HepG2 (cell line): Measurements from ENCODE around the gene PACS1. TPM values are rescaled to one million over a fixed set of nuclear protein-coding genes. Genes with fewer than 3 reads are reported as not detected.

Source experiments
- ATAC-seq: fragments of 200-7000 bp; cut with Tn5 transposase; 3 replicates; pipeline ENCODE4 v1.9.1; 2020; ENCODE audit warnings: mild to moderate bottlenecking, moderate library complexity
- BruUV-seq: library from RNA; stranded (reverse); fragments of 400-500 nt; replicated peaks from 2 replicates; lab custom pipeline; 2021; lab: Mats Ljungman, UMichigan
- CTCF ChIA-PET: fragments of 300-600 bp; formaldehyde crosslinking; extraction: SDS; loops from one replicate; lab custom pipeline; 2021; ENCODE audit warnings: low total read pairs, inconsistent platforms, low intra/inter-chr PET ratio; lab: Yijun Ruan, JAX
- POLR2A ChIA-PET: fragments of 350-600 bp; sonication (Branson Sonifier 250); formaldehyde crosslinking; loops from one replicate; lab custom pipeline; 2020; ENCODE audit warnings: antibody characterized with exemption, inconsistent platforms; lab: Yijun Ruan, JAX
- DNase-seq: peaks from one replicate; pipeline ENCODE4 v3.0.0-alpha.2; 2015; ENCODE audit warnings: low spot score
- FAIRE-seq: peaks from 3 replicates; lab custom pipeline; 2011; peaks lifted over from hg19 to GRCh38; lab: Jason Lieb, UNC
- H2AFZ ChIP-seq: one replicate; pipeline ENCODE4 v1.6.1; 2011; ENCODE audit warnings: low read length, inconsistent platforms
- H3K27ac ChIP-seq: fragments of 300-600 bp; 3 replicates; pipeline ENCODE4 v1.8.0; 2011; ENCODE audit warnings: mixed run types, mild to moderate bottlenecking, mixed read lengths, low read length, inconsistent platforms; ENCODE audit not compliant: insufficient read depth; ENCODE audit errors: extremely low read length
- H3K27me3 ChIP-seq, 2 experiments: fragments of 200-600 bp in 1 of 2; 2 replicates in 1 of 2; 3 replicates in 1 of 2; pipeline versions ENCODE4 v1.6.0 to v1.8.0; 2011; ENCODE audit warnings: low read length in 2 of 2, mild to moderate bottlenecking in 2 of 2, moderate library complexity in 2 of 2, inconsistent platforms in 1 of 2; ENCODE audit not compliant: insufficient read depth in 2 of 2, control insufficient read depth in 1 of 2
- H3K36me3 ChIP-seq, 2 experiments: fragments of 200-600 bp in 1 of 2; replicated peaks in 1 of 2; 2 replicates in 1 of 2; 3 replicates in 1 of 2; pipeline versions ENCODE4 v1.5.1 to v1.8.0; 2011; ENCODE audit warnings: low read length in 2 of 2, inconsistent platforms in 1 of 2; ENCODE audit not compliant: insufficient read depth in 2 of 2, control insufficient read depth in 1 of 2
- H3K4me1 ChIP-seq: 2 replicates; pipeline ENCODE4 v1.5.1; 2012; ENCODE audit warnings: low read length, inconsistent platforms; ENCODE audit not compliant: insufficient read depth
- H3K4me2 ChIP-seq: 2 replicates; pipeline ENCODE4 v1.6.0; 2011; ENCODE audit warnings: low read depth, low read length, inconsistent platforms
- H3K4me3 ChIP-seq, 3 experiments: fragments of 200-600 bp in 1 of 3; sonication (generic), shearing (Covaris generic) in 1 of 3; replicated peaks in 1 of 3; 2 replicates each; pipeline ENCODE4 v1.5.1; 2011 to 2016; ENCODE audit warnings: low read length in 3 of 3, inconsistent platforms in 2 of 3, low read depth in 2 of 3, mild to moderate bottlenecking in 2 of 3, control low read depth in 1 of 3, mixed read lengths in 1 of 3; ENCODE audit not compliant: insufficient read depth in 1 of 3
- H3K79me2 ChIP-seq: one replicate; pipeline ENCODE4 v1.6.1; 2011; ENCODE audit warnings: low read length, inconsistent platforms; ENCODE audit not compliant: insufficient read depth
- H3K9ac ChIP-seq: 2 replicates; pipeline ENCODE4 v1.6.0; 2011; ENCODE audit warnings: mild to moderate bottlenecking, low read depth, low read length, inconsistent platforms; ENCODE audit not compliant: insufficient read depth
- H3K9me3 ChIP-seq: 2 replicates; pipeline ENCODE4 v1.5.1; 2012; ENCODE audit warnings: mild to moderate bottlenecking, low read length
- H4K20me1 ChIP-seq: 2 replicates; pipeline ENCODE4 v1.6.0; 2011; ENCODE audit warnings: inconsistent platforms, mild to moderate bottlenecking, low read length, moderate library complexity; ENCODE audit not compliant: insufficient read depth
- FOXC1 ChIP-seq: sonication (generic); formaldehyde crosslinking; IDR thresholded peaks from 2 replicates; pipeline ENCODE4 v1.8.0; 2022; ENCODE audit warnings: mild to moderate bottlenecking, missing genetic modification reagents, borderline replicate concordance
- HNF4G ChIP-seq, 2 experiments: sonication (generic) in 1 of 2; formaldehyde crosslinking in 1 of 2; IDR thresholded peaks; 2 replicates each; pipeline versions ENCODE4 v1.4.0 to v1.6.1; 2011 to 2020; ENCODE audit warnings: borderline replicate concordance in 2 of 2, low read depth in 2 of 2, mild to moderate bottlenecking in 2 of 2, low read length in 1 of 2, missing genetic modification reagents in 1 of 2, moderate library complexity in 1 of 2
- MIER2 ChIP-seq: IDR thresholded peaks from 2 replicates; pipeline ENCODE4 v1.6.1; 2016; ENCODE audit warnings: missing biosample characterization, missing genetic modification reagents
- RFX1 ChIP-seq: fragments of 450-650 bp; IDR thresholded peaks from 2 replicates; pipeline ENCODE4 v1.6.1; 2017
- RFX3 ChIP-seq: IDR thresholded peaks from 2 replicates; pipeline ENCODE4 v1.6.1; 2016; ENCODE audit warnings: missing biosample characterization, missing genetic modification reagents
- RFX5 ChIP-seq: IDR thresholded peaks from 2 replicates; pipeline ENCODE4 v1.6.1; 2011; ENCODE audit warnings: low read depth, low read length, improper control_type of control experiment
- ZMYM4 ChIP-seq: sonication (generic); formaldehyde crosslinking; IDR thresholded peaks from 2 replicates; pipeline ENCODE4 v1.8.1; 2023; ENCODE audit warnings: mild to moderate bottlenecking, missing genetic modification reagents
- ZNF652 ChIP-seq: IDR thresholded peaks from 2 replicates; pipeline ENCODE4 v1.6.1; 2016; ENCODE audit warnings: low read depth, borderline replicate concordance
- WGBS: methylation state at CpG from one replicate; pipeline ENCODE4 v1.1.6; 2017; ENCODE audit warnings: low lambda C conversion rate; 5-methylcytosine and 5-hydroxymethylcytosine counted together
- in situ Hi-C: cut with HindIII; loops from 2 replicates; pipeline ENCODE4 v1.10.0; 2017; ENCODE audit warnings: low pct_unique_long_range_greater_than_20kb; ENCODE audit not compliant: extremely low pct_ligation_motif_present
- intact Hi-C: fragments of 100-400 bp; cut with micrococcal nuclease; formaldehyde crosslinking; loops from one replicate; pipeline ENCODE4 v1.10.0; 2022; ENCODE audit not compliant: unreplicated experiment
- polyA plus RNA-seq, 8 experiments: library from polyadenylated mRNA; depleted of rRNA in 3 of 8; stranded (reverse) in 7 of 8; unstranded in 1 of 8; fragments of >200 nt; fragmentation: Illumina TruSeq in 4 of 8; extraction: Trizol in 4 of 8; gene quantifications; 2 replicates each; pipeline versions ENCODE4 v1.2.1 to v1.2.3, GENCODE V29; 2011 to 2016; ENCODE audit warnings: low read depth in 4 of 8, missing spikeins in 1 of 8, mixed read lengths in 1 of 8; ENCODE audit not compliant: insufficient read depth in 1 of 8
- total RNA-seq, 5 experiments: library from RNA; depleted of rRNA; stranded (reverse); fragments of >200 nt; fragmentation: Illumina TruSeq; extraction: Trizol; gene quantifications; 2 replicates each; pipeline ENCODE4 v1.2.3, GENCODE V29; 2016; ENCODE audit warnings: low read depth in 1 of 5

Gene PACS1
- total and polyA plus RNA-seq, 2 of the 13 experiments (the other 11 are each of a cell fraction or from before 2014, with no cell fraction given), result 7.6 to 8.6 TPM

GRCh38 chr11:66278363-66279091 is 208.5 kb downstream of the PACS1 start:
- H3K27ac ChIP-seq, result no peak overlapping the region
- H4K20me1 ChIP-seq, result peaks cover 6% of the 10 kb centered on the region
- intact Hi-C loops, result no loop called here
- H3K4me2 ChIP-seq, result peak overlapping the region; percentile 61; the same call in 1 of the 2 replicates
- no peaks in the 10 kb centered on the region for H3K79me2 ChIP-seq
- 8% methylated on average over 14 of the region's 45 CpGs for WGBS
- TF ChIP-seq FOXC1 (CRISPR knock-in tag) (no peak), MIER2 (CRISPR knock-in tag) (no peak), RFX3 (CRISPR knock-in tag) (peak; percentile 48; the same call in 1 of the 2 replicates), RFX5 (peak; percentile 53; the same call in 1 of the 2 replicates), ZNF652 (CRISPR knock-in tag) (peak; percentile 80), HNF4G (IDR thresholded peaks at IDR 0.05; ENCODE audit: borderline replicate concordance, low read depth, low read length) (peak; percentile 10; the same call in 1 of the 2 replicates), HNF4G (CRISPR knock-in tag; IDR thresholded peaks at IDR 0.05; ENCODE audit: borderline replicate concordance, low read depth) (no peak), ZMYM4 (CRISPR knock-in tag) (no peak), RFX1 (peak; percentile 21; the same call in 1 of the 2 replicates)
- peaks cover 5 to 16% of the 10 kb centered on the region in 2 experiments; a peak in 4 of 5 replicates for H3K36me3 ChIP-seq
- POLR2A ChIA-PET, result interaction anchor here (2.4 kb wide), 1 partner anchor 10 kb away, joined by 15 read pairs; the partner anchor contains the start of gene YIF1A
- H2AFZ ChIP-seq, result no peak overlapping the region
- CTCF ChIA-PET, result no interaction called here
- no peak for DNase-seq
- H3K9ac ChIP-seq, result no peak overlapping the region
- no peak for ATAC-seq
- in situ Hi-C loops, result no loop called here
- FAIRE-seq, result no peak
- H3K4me3 ChIP-seq, result peak overlapping the region in 1 of 3 experiments; percentile 16; a peak in 1 of 6 replicates
- H3K27me3 ChIP-seq, result peaks cover 3 to 9% of the 10 kb centered on the region in 2 experiments; a peak in 3 of 5 replicates
- H3K4me1 ChIP-seq, result peaks cover 39% of the 10 kb centered on the region
- BruUV-seq, result no TSS peak
- no peaks in the 10 kb centered on the region for H3K9me3 ChIP-seq
